HepG2 (cell line): ENCODE results near the gene STX8. TPM values are rescaled to one million over a fixed set of nuclear protein-coding genes. Genes with fewer than 3 reads are reported as not detected.
"Not testable (repeated sequence)": the region's sequence is repeated elsewhere in the genome, so short reads cannot be mapped to it uniquely, and the experiment has no call there.

Experiments
- ATAC-seq: fragments of 200-7000 bp; cut with Tn5 transposase; 3 replicates; pipeline ENCODE4 v1.9.1; 2020; ENCODE audit warnings: mild to moderate bottlenecking, moderate library complexity
- BruUV-seq: library from RNA; stranded (reverse); fragments of 400-500 nt; replicated peaks from 2 replicates; lab custom pipeline; 2021; lab: Mats Ljungman, UMichigan
- CTCF ChIA-PET: fragments of 300-600 bp; formaldehyde crosslinking; extraction: SDS; loops from one replicate; lab custom pipeline; 2021; ENCODE audit warnings: low total read pairs, inconsistent platforms, low intra/inter-chr PET ratio; lab: Yijun Ruan, JAX
- POLR2A ChIA-PET: fragments of 350-600 bp; sonication (Branson Sonifier 250); formaldehyde crosslinking; loops from one replicate; lab custom pipeline; 2020; ENCODE audit warnings: antibody characterized with exemption, inconsistent platforms; lab: Yijun Ruan, JAX
- DNase-seq: peaks from one replicate; pipeline ENCODE4 v3.0.0-alpha.2; 2015; ENCODE audit warnings: low spot score
- FAIRE-seq: peaks from 3 replicates; lab custom pipeline; 2011; peaks lifted over from hg19 to GRCh38; lab: Jason Lieb, UNC
- H2AFZ ChIP-seq: one replicate; pipeline ENCODE4 v1.6.1; 2011; ENCODE audit warnings: low read length, inconsistent platforms
- H3K27ac ChIP-seq: fragments of 300-600 bp; 3 replicates; pipeline ENCODE4 v1.8.0; 2011; ENCODE audit warnings: mixed run types, mild to moderate bottlenecking, mixed read lengths, low read length, inconsistent platforms; ENCODE audit not compliant: insufficient read depth; ENCODE audit errors: extremely low read length
- H3K27me3 ChIP-seq, 2 experiments: fragments of 200-600 bp in 1 of 2; 2 replicates in 1 of 2; 3 replicates in 1 of 2; pipeline versions ENCODE4 v1.6.0 to v1.8.0; 2011; ENCODE audit warnings: low read length in 2 of 2, mild to moderate bottlenecking in 2 of 2, moderate library complexity in 2 of 2, inconsistent platforms in 1 of 2; ENCODE audit not compliant: insufficient read depth in 2 of 2, control insufficient read depth in 1 of 2
- H3K36me3 ChIP-seq, 2 experiments: fragments of 200-600 bp in 1 of 2; replicated peaks in 1 of 2; 2 replicates in 1 of 2; 3 replicates in 1 of 2; pipeline versions ENCODE4 v1.5.1 to v1.8.0; 2011; ENCODE audit warnings: low read length in 2 of 2, inconsistent platforms in 1 of 2; ENCODE audit not compliant: insufficient read depth in 2 of 2, control insufficient read depth in 1 of 2
- H3K4me1 ChIP-seq: 2 replicates; pipeline ENCODE4 v1.5.1; 2012; ENCODE audit warnings: low read length, inconsistent platforms; ENCODE audit not compliant: insufficient read depth
- H3K4me2 ChIP-seq: 2 replicates; pipeline ENCODE4 v1.6.0; 2011; ENCODE audit warnings: low read depth, low read length, inconsistent platforms
- H3K4me3 ChIP-seq, 3 experiments: fragments of 200-600 bp in 1 of 3; sonication (generic), shearing (Covaris generic) in 1 of 3; replicated peaks in 1 of 3; 2 replicates each; pipeline ENCODE4 v1.5.1; 2011 to 2016; ENCODE audit warnings: low read length in 3 of 3, inconsistent platforms in 2 of 3, low read depth in 2 of 3, mild to moderate bottlenecking in 2 of 3, control low read depth in 1 of 3, mixed read lengths in 1 of 3; ENCODE audit not compliant: insufficient read depth in 1 of 3
- H3K79me2 ChIP-seq: one replicate; pipeline ENCODE4 v1.6.1; 2011; ENCODE audit warnings: low read length, inconsistent platforms; ENCODE audit not compliant: insufficient read depth
- H3K9ac ChIP-seq: 2 replicates; pipeline ENCODE4 v1.6.0; 2011; ENCODE audit warnings: mild to moderate bottlenecking, low read depth, low read length, inconsistent platforms; ENCODE audit not compliant: insufficient read depth
- H3K9me3 ChIP-seq: 2 replicates; pipeline ENCODE4 v1.5.1; 2012; ENCODE audit warnings: mild to moderate bottlenecking, low read length
- H4K20me1 ChIP-seq: 2 replicates; pipeline ENCODE4 v1.6.0; 2011; ENCODE audit warnings: inconsistent platforms, mild to moderate bottlenecking, low read length, moderate library complexity; ENCODE audit not compliant: insufficient read depth
- CREM ChIP-seq, 2 experiments: sonication (generic) in 1 of 2; formaldehyde crosslinking in 1 of 2; IDR thresholded peaks; 2 replicates each; pipeline versions ENCODE4 v1.4.0 to v1.6.1; 2016 to 2020; ENCODE audit warnings: antibody characterized with exemption in 1 of 2, mild to moderate bottlenecking in 1 of 2, missing genetic modification reagents in 1 of 2
- FOXA3 ChIP-seq: IDR thresholded peaks from 2 replicates; pipeline ENCODE4 v1.6.1; 2016; ENCODE audit warnings: missing genetic modification reagents, missing compliant biosample characterization
- HHEX ChIP-seq: IDR thresholded peaks from 2 replicates; pipeline ENCODE4 v1.6.1; 2016; ENCODE audit warnings: control low read depth
- IRX3 ChIP-seq: sonication (generic); formaldehyde crosslinking; IDR thresholded peaks from 2 replicates; pipeline ENCODE4 v1.8.1; 2023; ENCODE audit warnings: mild to moderate bottlenecking, low read depth, missing genetic modification reagents, borderline replicate concordance
- KDM5A ChIP-seq: fragments of 200-600 bp; sonication (generic); IDR thresholded peaks from 2 replicates; pipeline ENCODE4 v1.7.0; 2018; ENCODE audit warnings: antibody characterized with exemption, mild to moderate bottlenecking, low read length, borderline replicate concordance
- LCORL ChIP-seq, 2 experiments: fragments of 450-650 bp in 1 of 2; sonication (generic) in 1 of 2; formaldehyde crosslinking in 1 of 2; IDR thresholded peaks; 2 replicates each; pipeline versions ENCODE4 v1.5.0 to v1.6.1; 2017 to 2020; ENCODE audit warnings: antibody characterized with exemption in 1 of 2, missing genetic modification reagents in 1 of 2
- NR2F6 ChIP-seq, 2 experiments: IDR thresholded peaks; 2 replicates each; pipeline ENCODE4 v1.6.1; 2016; ENCODE audit warnings: antibody characterized with exemption in 1 of 2, mild to moderate bottlenecking in 1 of 2
- TARDBP ChIP-seq: sonication (generic); formaldehyde crosslinking; IDR thresholded peaks from 2 replicates; pipeline ENCODE4 v1.8.0; 2022; ENCODE audit warnings: mild to moderate bottlenecking, missing genetic modification reagents
- TGIF2 ChIP-seq: IDR thresholded peaks from 2 replicates; pipeline ENCODE4 v1.6.1; 2016; ENCODE audit warnings: control low read depth, missing compliant biosample characterization
- ZFY ChIP-seq: sonication (generic); formaldehyde crosslinking; IDR thresholded peaks from 2 replicates; pipeline ENCODE4 v1.4.0; 2020; ENCODE audit warnings: missing genetic modification reagents
- ZNF703 ChIP-seq: sonication (generic); formaldehyde crosslinking; IDR thresholded peaks from 2 replicates; pipeline ENCODE4 v1.5.1; 2020; ENCODE audit warnings: missing genetic modification reagents, mild to moderate bottlenecking, moderate library complexity, borderline replicate concordance
- ZNF841 ChIP-seq: sonication (generic); formaldehyde crosslinking; IDR thresholded peaks from 2 replicates; pipeline ENCODE4 v1.8.1; 2023; ENCODE audit warnings: missing genetic modification reagents, borderline replicate concordance
- ZSCAN9 ChIP-seq: IDR thresholded peaks from 2 replicates; pipeline ENCODE4 v1.6.1; 2016; ENCODE audit warnings: borderline replicate concordance
- WGBS: methylation state at CpG from one replicate; pipeline ENCODE4 v1.1.6; 2017; ENCODE audit warnings: low lambda C conversion rate; 5-methylcytosine and 5-hydroxymethylcytosine counted together
- in situ Hi-C: cut with HindIII; loops from 2 replicates; pipeline ENCODE4 v1.10.0; 2017; ENCODE audit warnings: low pct_unique_long_range_greater_than_20kb; ENCODE audit not compliant: extremely low pct_ligation_motif_present
- intact Hi-C: fragments of 100-400 bp; cut with micrococcal nuclease; formaldehyde crosslinking; loops from one replicate; pipeline ENCODE4 v1.10.0; 2022; ENCODE audit not compliant: unreplicated experiment
- polyA plus RNA-seq, 8 experiments: library from polyadenylated mRNA; depleted of rRNA in 3 of 8; stranded (reverse) in 7 of 8; unstranded in 1 of 8; fragments of >200 nt; fragmentation: Illumina TruSeq in 4 of 8; extraction: Trizol in 4 of 8; gene quantifications; 2 replicates each; pipeline versions ENCODE4 v1.2.1 to v1.2.3, GENCODE V29; 2011 to 2016; ENCODE audit warnings: low read depth in 4 of 8, missing spikeins in 1 of 8, mixed read lengths in 1 of 8; ENCODE audit not compliant: insufficient read depth in 1 of 8
- total RNA-seq, 5 experiments: library from RNA; depleted of rRNA; stranded (reverse); fragments of >200 nt; fragmentation: Illumina TruSeq; extraction: Trizol; gene quantifications; 2 replicates each; pipeline ENCODE4 v1.2.3, GENCODE V29; 2016; ENCODE audit warnings: low read depth in 1 of 5
- TF ChIP-seq, protein P1 (sequence below): sonication (generic); formaldehyde crosslinking; IDR thresholded peaks from 2 replicates; pipeline ENCODE4 v1.8.0; 2022; ENCODE audit warnings: mild to moderate bottlenecking, missing genetic modification reagents; ENCODE audit not compliant: insufficient replicate concordance
- TF ChIP-seq, protein P2 (sequence below): sonication (generic); formaldehyde crosslinking; IDR thresholded peaks from 2 replicates; pipeline ENCODE4 v1.5.1; 2020; ENCODE audit warnings: mild to moderate bottlenecking, missing genetic modification reagents, moderate library complexity
- TF ChIP-seq, protein P3 (sequence below): sonication (generic); formaldehyde crosslinking; IDR thresholded peaks from 2 replicates; pipeline ENCODE4 v1.4.0; 2020; ENCODE audit warnings: missing genetic modification reagents, borderline replicate concordance

Gene STX8
- total and polyA plus RNA-seq, 2 of the 13 experiments (the other 11 are each of a cell fraction or from before 2014, with no cell fraction given): 36.4 to 53.6 TPM

DNA sequence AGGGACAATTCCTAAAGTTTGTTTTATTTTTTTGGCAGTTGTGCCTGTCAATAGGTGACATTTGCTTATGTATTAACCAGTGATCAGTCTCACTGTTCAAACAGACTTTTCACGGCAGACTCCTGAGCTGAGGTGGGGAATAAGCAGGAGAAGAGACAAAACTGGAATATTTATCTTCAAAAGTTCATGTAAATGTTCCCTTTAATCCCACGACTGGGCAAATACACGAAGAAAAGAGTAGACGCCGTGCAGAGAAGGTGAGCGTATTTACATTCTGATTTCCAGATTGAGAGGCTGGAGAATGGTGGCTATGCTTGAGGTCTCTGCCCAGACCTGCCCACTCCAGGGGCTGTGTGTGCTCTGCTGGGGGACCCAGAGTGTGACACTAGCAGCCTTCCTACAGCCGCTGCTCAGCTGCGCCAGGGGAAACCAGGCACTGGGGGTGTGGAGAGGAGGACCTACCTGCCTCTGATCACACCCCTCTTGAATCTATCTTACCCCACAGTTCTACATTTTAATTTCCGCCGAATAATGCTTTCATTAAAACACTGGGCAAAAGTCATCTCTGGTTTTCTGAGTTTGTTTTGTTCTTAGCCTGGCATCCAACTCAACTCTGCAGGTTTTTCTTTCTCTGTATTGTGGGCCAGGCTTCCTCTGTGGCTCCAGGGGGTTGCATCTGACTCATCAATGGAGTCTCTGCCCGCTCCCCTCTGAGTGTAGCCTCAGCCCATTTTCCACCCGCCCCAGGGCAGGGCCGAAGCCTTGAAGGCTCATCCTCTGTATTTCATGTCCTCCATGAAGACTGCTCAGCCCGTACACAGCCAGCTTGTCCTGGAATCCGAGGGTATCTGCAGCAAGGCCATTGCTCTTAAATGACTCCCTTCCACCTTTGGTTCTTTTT, 317.3 kb downstream of the STX8 start (continued):
- TF ChIP-seq IRX3 (peak; percentile 39; the same call in 1 of the 2 replicates), ZNF703 (CRISPR knock-in tag) (no peak), TARDBP (CRISPR knock-in tag) (0 out of 2 replicates have a peak, but pooled peaks have one; percentile 35), LCORL (IDR thresholded peaks at IDR 0.05) (no peak), LCORL (CRISPR knock-in tag; IDR thresholded peaks at IDR 0.05) (no peak), ZNF841 (CRISPR knock-in tag) (no peak), ZFY (CRISPR knock-in tag) (no peak), FOXA3 (CRISPR knock-in tag) (peak; percentile 53), ZSCAN9 (no peak), TGIF2 (CRISPR knock-in tag) (no peak), NR2F6 (IDR thresholded peaks at IDR 0.05) (peak; percentile 56), NR2F6 (CRISPR knock-in tag; IDR thresholded peaks at IDR 0.05) (no peak), CREM (IDR thresholded peaks at IDR 0.05) (peak; percentile 21; the same call in 1 of the 2 replicates), CREM (CRISPR knock-in tag; IDR thresholded peaks at IDR 0.05) (no peak), HHEX (CRISPR knock-in tag) (peak; percentile 33; the same call in 1 of the 2 replicates), KDM5A (no peak)
- TF ChIP-seq, protein P1, sequence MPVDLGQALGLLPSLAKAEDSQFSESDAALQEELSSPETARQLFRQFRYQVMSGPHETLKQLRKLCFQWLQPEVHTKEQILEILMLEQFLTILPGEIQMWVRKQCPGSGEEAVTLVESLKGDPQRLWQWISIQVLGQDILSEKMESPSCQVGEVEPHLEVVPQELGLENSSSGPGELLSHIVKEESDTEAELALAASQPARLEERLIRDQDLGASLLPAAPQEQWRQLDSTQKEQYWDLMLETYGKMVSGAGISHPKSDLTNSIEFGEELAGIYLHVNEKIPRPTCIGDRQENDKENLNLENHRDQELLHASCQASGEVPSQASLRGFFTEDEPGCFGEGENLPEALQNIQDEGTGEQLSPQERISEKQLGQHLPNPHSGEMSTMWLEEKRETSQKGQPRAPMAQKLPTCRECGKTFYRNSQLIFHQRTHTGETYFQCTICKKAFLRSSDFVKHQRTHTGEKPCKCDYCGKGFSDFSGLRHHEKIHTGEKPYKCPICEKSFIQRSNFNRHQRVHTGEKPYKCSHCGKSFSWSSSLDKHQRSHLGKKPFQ: no peak
- TF ChIP-seq, protein P2, sequence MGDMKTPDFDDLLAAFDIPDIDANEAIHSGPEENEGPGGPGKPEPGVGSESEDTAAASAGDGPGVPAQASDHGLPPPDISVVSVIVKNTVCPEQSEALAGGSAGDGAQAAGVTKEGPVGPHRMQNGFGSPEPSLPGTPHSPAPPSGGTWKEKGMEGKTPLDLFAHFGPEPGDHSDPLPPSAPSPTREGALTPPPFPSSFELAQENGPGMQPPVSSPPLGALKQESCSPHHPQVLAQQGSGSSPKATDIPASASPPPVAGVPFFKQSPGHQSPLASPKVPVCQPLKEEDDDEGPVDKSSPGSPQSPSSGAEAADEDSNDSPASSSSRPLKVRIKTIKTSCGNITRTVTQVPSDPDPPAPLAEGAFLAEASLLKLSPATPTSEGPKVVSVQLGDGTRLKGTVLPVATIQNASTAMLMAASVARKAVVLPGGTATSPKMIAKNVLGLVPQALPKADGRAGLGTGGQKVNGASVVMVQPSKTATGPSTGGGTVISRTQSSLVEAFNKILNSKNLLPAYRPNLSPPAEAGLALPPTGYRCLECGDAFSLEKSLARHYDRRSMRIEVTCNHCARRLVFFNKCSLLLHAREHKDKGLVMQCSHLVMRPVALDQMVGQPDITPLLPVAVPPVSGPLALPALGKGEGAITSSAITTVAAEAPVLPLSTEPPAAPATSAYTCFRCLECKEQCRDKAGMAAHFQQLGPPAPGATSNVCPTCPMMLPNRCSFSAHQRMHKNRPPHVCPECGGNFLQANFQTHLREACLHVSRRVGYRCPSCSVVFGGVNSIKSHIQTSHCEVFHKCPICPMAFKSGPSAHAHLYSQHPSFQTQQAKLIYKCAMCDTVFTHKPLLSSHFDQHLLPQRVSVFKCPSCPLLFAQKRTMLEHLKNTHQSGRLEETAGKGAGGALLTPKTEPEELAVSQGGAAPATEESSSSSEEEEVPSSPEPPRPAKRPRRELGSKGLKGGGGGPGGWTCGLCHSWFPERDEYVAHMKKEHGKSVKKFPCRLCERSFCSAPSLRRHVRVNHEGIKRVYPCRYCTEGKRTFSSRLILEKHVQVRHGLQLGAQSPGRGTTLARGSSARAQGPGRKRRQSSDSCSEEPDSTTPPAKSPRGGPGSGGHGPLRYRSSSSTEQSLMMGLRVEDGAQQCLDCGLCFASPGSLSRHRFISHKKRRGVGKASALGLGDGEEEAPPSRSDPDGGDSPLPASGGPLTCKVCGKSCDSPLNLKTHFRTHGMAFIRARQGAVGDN (CRISPR knock-in tag): peak; percentile 38; the same call in 1 of the 2 replicates
- TF ChIP-seq, protein P3, sequence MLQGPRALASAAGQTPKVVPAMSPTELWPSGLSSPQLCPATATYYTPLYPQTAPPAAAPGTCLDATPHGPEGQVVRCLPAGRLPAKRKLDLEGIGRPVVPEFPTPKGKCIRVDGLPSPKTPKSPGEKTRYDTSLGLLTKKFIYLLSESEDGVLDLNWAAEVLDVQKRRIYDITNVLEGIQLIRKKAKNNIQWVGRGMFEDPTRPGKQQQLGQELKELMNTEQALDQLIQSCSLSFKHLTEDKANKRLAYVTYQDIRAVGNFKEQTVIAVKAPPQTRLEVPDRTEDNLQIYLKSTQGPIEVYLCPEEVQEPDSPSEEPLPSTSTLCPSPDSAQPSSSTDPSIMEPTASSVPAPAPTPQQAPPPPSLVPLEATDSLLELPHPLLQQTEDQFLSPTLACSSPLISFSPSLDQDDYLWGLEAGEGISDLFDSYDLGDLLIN (CRISPR knock-in tag): no peak

DNA sequence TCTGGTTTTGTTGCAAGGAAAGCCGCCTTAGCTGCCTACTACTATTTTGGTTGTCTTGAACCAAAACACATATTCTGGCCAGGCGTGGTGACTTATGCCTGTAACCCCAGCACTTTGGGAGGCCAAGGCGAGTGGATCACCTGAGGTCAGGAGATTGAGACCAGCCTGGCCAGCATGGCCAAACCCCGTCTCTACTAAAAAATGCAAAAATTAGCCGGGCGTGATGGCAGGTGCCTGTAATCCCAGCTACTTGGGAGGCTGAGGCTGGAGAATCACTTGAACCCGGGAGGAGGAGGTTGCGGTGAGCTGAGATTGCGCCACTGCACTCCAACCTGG, 318.0 kb downstream of the STX8 start:
- H3K36me3 ChIP-seq, FAIRE-seq, BruUV-seq, in situ Hi-C loops, H3K27ac ChIP-seq, intact Hi-C loops, H2AFZ ChIP-seq, H3K4me3 ChIP-seq, H4K20me1 ChIP-seq, CTCF ChIA-PET, H3K79me2 ChIP-seq, ATAC-seq, DNase-seq, H3K9me3 ChIP-seq, H3K27me3 ChIP-seq, POLR2A ChIA-PET: not testable (repeated sequence)
- peak overlapping the region; percentile 63 for H3K4me2 ChIP-seq
- peak overlapping the region; percentile 7; the same call in 1 of the 2 replicates for H3K9ac ChIP-seq
- 44% methylated on average over 9 of the region's 9 CpGs for WGBS
- peaks cover 43% of the 10 kb centered on the region for H3K4me1 ChIP-seq
